SJCRH30 (cell line): ENCODE results near the gene GIPC2. TPM values are rescaled to one million over a fixed set of nuclear protein-coding genes. Genes with fewer than 3 reads are reported as not detected.
A peak's percentile ranks its signal among the peaks of the same experiment; 100 is the strongest.
"Not testable (repeated sequence)": the region's sequence is repeated elsewhere in the genome, so short reads cannot be mapped to it uniquely, and the experiment has no call there.

Experiments
- DNase-seq, 2 experiments: peaks; one replicate each; pipeline ENCODE4 v3.0.0-alpha.2; 2015 to 2020
- H3K27ac ChIP-seq: fragments of 250-450 bp; sonication (Bioruptor Pico); 2 replicates; pipeline ENCODE4 v1.5.1; 2020; ENCODE audit warnings: mild to moderate bottlenecking, moderate library complexity
- H3K27me3 ChIP-seq: fragments of 250-450 bp; sonication (Bioruptor Pico); 2 replicates; pipeline ENCODE4 v1.5.1; 2020; ENCODE audit warnings: mild to moderate bottlenecking, moderate library complexity
- H3K36me3 ChIP-seq: fragments of 250-450 bp; sonication (Bioruptor Pico); 2 replicates; pipeline ENCODE4 v1.5.1; 2020; ENCODE audit warnings: mild to moderate bottlenecking, moderate library complexity
- H3K4me1 ChIP-seq: fragments of 250-450 bp; sonication (Bioruptor Pico); 2 replicates; pipeline ENCODE4 v1.5.1; 2020; ENCODE audit warnings: mild to moderate bottlenecking, moderate library complexity
- H3K4me3 ChIP-seq: fragments of 250-450 bp; sonication (Bioruptor Pico); 2 replicates; pipeline ENCODE4 v1.5.1; 2020; ENCODE audit warnings: mild to moderate bottlenecking, moderate library complexity
- H3K9me3 ChIP-seq: fragments of 250-450 bp; sonication (Bioruptor Pico); replicated peaks from 2 replicates; pipeline ENCODE4 v1.5.1; 2020; ENCODE audit warnings: mild to moderate bottlenecking, moderate library complexity
- total RNA-seq: library from RNA; depleted of rRNA; stranded (reverse); fragments of >200 nt; shearing (Covaris generic); gene quantifications from 2 replicates; pipeline ENCODE4 v1.2.3, GENCODE V29; 2014

The GIPC2 gene
- total RNA-seq, 1 experiment from 2014 or later, result not detected

DNA sequence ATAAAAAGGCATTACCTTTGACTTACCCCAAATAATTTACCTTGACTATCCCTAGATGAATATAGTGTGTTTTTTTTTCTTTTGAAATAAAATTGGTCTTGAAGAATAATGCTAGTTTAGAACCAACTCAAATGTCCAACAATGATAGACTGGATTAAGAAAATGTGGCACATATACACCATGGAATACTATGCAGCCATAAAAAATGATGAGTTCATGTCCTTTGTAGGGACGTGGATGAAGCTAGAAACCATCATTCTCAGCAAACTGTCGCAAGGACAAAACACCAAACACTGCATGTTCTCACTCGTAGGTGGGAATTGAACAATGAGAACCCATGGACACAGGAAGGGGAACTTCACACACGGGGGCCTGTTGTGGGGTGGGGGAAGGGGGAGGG, 63.9 kb downstream of the GIPC2 start:
- not testable (repeated sequence) for H3K4me3 ChIP-seq, H3K27ac ChIP-seq, DNase-seq, H3K9me3 ChIP-seq, H3K4me1 ChIP-seq, H3K27me3 ChIP-seq, H3K36me3 ChIP-seq

GRCh38 chr1:78113156-78113916, 67.6 kb downstream of the GIPC2 start:
- Histone ChIP-seq H3K4me3 (no peak overlapping the region), H3K27ac (no peak overlapping the region), H3K36me3 (no peaks in the 10 kb centered on the region), H3K27me3 (no peaks in the 10 kb centered on the region), H3K9me3 (no peaks in the 10 kb centered on the region), H3K4me1 (0 out of 2 replicates have a peak, but pooled peaks cover 4% of the 10 kb centered on the region)
- DNase-seq, result no peak

- Histone ChIP-seq H3K36me3 (no peaks in the 10 kb centered on the region), H3K4me3 (no peak overlapping the region), H3K27ac (no peak overlapping the region), H3K4me1 (0 out of 2 replicates have a peak, but pooled peaks cover 4% of the 10 kb centered on the region), H3K27me3 (no peaks in the 10 kb centered on the region), H3K9me3 (no peaks in the 10 kb centered on the region)
- peak; percentile 50 to 83 for DNase-seq
Observed at GRCh38 chr1:78114034-78114956, 68.5 kb downstream of the GIPC2 start.

DNA sequence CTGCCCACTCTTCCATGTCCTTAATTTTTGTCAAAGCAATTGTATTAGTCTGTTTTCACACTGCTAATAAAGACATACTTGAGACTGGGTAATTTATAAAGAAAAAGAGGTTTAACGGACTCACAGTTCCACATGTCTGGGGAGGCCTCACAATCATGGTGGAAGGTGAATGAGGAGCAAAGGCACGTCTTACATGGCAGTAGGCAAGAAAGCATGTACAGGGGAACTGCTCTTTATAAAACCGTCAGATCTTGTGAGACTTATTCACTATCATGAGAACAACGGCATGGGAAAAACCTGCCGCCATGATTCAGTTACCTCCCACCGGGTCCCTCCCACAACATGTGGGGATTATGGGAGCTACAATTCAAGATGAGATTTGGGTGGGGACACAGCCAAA, 74.7 kb downstream of the GIPC2 start:
- not testable (repeated sequence) for H3K36me3 ChIP-seq, H3K9me3 ChIP-seq, H3K27me3 ChIP-seq, DNase-seq, H3K27ac ChIP-seq, H3K4me1 ChIP-seq, H3K4me3 ChIP-seq

DNA sequence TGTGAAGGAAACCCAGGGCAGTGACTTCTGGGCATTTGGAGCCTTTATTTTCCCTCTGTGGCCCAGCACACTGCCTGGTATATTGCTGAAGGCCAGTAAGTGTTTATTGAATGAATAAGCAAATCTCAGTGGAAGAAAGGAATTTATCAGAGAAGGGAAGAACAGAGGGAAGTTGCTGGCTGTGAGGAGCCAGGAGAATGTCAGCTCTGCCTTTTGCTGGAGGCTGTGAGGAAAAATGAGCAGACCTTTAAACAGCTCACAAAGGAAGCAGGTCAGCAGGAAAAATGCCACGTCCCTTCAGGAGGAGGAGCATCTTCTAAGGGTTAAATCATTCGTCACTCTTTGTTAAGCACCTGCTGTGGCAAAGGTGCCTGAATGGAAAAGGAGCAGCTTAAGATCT, 75.9 kb downstream of the GIPC2 start:
- no peak overlapping the region for H3K4me3 ChIP-seq
- H3K36me3 ChIP-seq, result no peaks in the 10 kb centered on the region
- no peak for DNase-seq
- no peak overlapping the region for H3K27ac ChIP-seq
- H3K27me3 ChIP-seq, result no peaks in the 10 kb centered on the region
- H3K4me1 ChIP-seq, result no peaks in the 10 kb centered on the region
- no peaks in the 10 kb centered on the region for H3K9me3 ChIP-seq

DNA sequence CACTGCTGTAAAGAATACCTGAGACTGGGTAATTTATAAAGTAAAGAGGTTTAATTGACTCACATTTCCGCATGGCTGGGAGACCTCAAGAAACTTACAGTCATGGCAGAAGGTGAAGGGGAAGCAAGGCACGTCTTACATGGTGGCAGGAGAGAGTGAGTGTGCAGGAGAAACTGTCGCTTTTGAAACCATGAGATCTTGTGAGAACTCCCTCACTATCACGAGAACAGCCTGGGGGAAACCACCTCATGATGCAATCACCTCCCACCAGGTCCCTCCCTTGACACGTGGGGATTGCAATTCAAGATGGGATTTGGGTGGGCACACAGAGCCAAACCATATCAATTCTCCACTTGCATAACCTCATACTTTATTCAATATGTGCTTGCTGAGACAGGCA, 76.6 kb downstream of the GIPC2 start:
- H3K4me3 ChIP-seq, result no peak overlapping the region
- DNase-seq, result no peak
- H3K9me3 ChIP-seq, result no peaks in the 10 kb centered on the region
- H3K36me3 ChIP-seq, result no peaks in the 10 kb centered on the region
- H3K4me1 ChIP-seq, result no peaks in the 10 kb centered on the region
- H3K27me3 ChIP-seq, result no peaks in the 10 kb centered on the region
- no peak overlapping the region for H3K27ac ChIP-seq

DNA sequence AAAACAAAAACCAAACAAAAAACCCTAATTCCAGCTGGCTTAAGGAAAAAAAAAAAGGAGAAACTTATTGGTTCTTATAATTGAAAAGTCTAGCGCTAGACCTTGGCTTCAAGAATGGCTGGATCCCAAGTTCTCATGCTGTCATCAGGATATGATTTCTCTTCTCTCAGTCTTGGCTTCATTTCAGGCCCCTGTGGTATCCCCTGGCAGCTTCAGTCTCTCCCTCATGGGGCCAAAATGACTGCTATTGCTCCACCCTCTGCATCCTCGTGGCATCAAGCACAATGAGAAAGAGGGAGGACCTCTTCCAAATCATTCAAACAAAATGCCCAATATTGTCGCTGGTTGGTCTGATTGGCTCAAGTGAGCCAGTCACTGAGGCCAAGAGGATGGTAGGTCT, 80.7 kb downstream of the GIPC2 start:
- no peaks in the 10 kb centered on the region for H3K36me3 ChIP-seq
- no peaks in the 10 kb centered on the region for H3K9me3 ChIP-seq
- no peak overlapping the region for H3K4me3 ChIP-seq
- no peaks in the 10 kb centered on the region for H3K4me1 ChIP-seq
- no peaks in the 10 kb centered on the region for H3K27me3 ChIP-seq
- no peak for DNase-seq
- no peak overlapping the region for H3K27ac ChIP-seq

DNA sequence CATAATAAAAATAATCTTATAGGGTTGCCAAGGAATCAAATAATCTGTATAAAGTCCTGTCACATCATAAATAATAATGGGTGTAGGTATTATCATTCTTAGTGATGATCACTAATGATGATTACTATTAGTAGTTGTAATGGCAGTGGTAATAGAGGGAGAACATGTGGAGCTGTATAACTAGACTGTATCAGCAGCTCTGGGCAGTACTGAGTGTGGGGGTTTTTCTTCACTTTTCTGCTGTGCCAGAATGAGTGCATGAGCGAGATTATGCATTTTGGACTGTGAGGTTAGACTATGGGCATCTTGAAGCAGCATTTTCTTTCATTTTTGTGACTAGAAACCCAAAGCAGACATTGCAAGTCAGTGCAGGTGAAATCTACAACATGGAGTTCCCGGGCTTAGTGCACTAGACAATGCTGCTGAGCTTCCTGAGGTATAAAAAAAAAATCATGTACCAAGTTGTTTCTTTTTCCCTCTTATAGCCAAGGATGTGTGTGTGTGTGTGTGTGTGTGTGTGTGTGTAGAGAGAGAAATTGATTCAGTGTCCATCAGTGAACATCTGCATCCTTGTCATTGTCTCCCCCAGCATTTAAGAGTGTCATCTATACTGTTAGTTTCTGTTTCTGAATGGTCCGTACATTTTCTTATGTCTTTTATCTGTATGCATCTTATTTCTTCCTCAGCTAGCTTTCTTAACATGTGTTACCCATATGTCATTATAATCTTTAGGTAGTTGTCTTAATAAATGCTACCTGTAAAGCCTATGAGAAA, 86.6 kb downstream of the GIPC2 start:
- Histone ChIP-seq H3K4me3 (no peak overlapping the region), H3K36me3 (no peaks in the 10 kb centered on the region), H3K27me3 (no peaks in the 10 kb centered on the region), H3K9me3 (no peaks in the 10 kb centered on the region), H3K4me1 (no peaks in the 10 kb centered on the region), H3K27ac (no peak overlapping the region)
- no peak for DNase-seq

- H3K27me3 ChIP-seq, result no peaks in the 10 kb centered on the region
- DNase-seq, result no peak
Observed at GRCh38 chr1:78132948-78133322, 87.2 kb downstream of the GIPC2 start.

GRCh38 chr1:78136680-78137079, 90.9 kb downstream of the GIPC2 start:
- H3K27ac ChIP-seq, result no peak overlapping the region
- no peaks in the 10 kb centered on the region for H3K27me3 ChIP-seq
- H3K4me3 ChIP-seq, result no peak overlapping the region
- H3K4me1 ChIP-seq, result no peaks in the 10 kb centered on the region
- H3K36me3 ChIP-seq, result no peaks in the 10 kb centered on the region
- no peaks in the 10 kb centered on the region for H3K9me3 ChIP-seq
- DNase-seq, result no peak

More at GRCh38 chr1:78132948-78133322, 87.2 kb downstream of the GIPC2 start:
- no peaks in the 10 kb centered on the region for H3K9me3 ChIP-seq
- no peak overlapping the region for H3K27ac ChIP-seq
- H3K4me1 ChIP-seq, result no peaks in the 10 kb centered on the region
- no peaks in the 10 kb centered on the region for H3K36me3 ChIP-seq
- H3K4me3 ChIP-seq, result no peak overlapping the region

DNA sequence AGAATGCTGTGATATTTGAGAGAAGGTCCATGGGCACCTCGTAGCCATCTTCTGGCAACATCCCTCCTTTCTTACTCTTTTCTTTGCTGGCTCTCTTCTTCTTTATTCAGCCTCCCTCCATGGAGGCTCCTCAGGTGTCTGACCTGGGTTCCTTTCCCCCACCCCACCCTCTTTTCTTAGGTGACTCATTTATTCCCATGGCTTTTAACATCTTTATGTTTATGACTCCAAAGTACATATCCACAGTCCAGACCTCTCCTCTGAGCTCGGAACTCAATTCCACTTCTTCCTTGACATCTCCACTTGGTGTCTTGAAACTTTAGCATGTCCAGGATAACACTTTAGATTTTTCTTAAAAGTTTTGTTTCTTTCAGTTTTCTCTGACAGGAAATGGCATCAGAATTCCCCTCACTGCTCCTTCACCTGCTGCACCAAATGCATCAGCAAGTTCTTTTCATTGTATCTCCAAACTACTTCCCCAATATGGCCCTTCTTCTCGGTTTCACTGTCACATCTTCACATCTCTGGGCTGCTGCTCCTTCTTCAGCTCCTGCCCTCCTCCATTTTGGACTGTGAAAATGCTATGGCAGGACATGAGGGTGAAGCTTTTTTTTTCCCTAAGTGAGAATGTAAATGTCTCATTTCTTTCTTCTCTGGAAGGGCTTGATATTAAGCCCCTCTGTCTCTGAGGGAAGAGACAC, 95.9 kb downstream of the GIPC2 start:
- H3K36me3 ChIP-seq, result no peaks in the 10 kb centered on the region
- no peaks in the 10 kb centered on the region for H3K4me1 ChIP-seq
- no peak for DNase-seq
- H3K27me3 ChIP-seq, result no peaks in the 10 kb centered on the region
- H3K9me3 ChIP-seq, result no peaks in the 10 kb centered on the region
- H3K4me3 ChIP-seq, result no peak overlapping the region
- no peak overlapping the region for H3K27ac ChIP-seq

DNA sequence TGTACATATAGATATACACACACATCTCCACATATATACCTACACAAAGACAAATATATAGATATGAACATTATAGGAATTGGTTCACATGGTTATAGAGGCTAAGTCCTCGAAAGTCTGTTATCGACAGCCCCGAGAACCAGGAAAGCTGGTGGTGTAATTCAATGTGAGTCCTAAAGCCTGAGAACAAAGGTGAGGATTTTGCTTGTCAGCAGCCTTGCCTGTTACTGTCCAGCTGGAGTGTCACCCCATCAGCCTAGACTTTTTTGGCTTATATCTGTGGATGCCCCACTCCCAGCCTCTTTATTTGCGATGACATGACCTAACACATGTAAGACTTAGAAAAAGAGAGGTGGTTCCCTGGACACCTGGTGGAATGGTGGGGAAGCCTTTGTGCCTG, 97.0 kb downstream of the GIPC2 start:
- no peaks in the 10 kb centered on the region for H3K27me3 ChIP-seq
- no peaks in the 10 kb centered on the region for H3K36me3 ChIP-seq
- H3K4me1 ChIP-seq, result no peaks in the 10 kb centered on the region
- H3K9me3 ChIP-seq, result no peaks in the 10 kb centered on the region
- DNase-seq, result no peak
- no peak overlapping the region for H3K27ac ChIP-seq
- no peak overlapping the region for H3K4me3 ChIP-seq

GRCh38 chr1:78143152-78143551, 97.4 kb downstream of the GIPC2 start:
- Histone ChIP-seq H3K27ac (no peak overlapping the region), H3K4me3 (no peak overlapping the region), H3K4me1 (no peaks in the 10 kb centered on the region), H3K27me3 (no peaks in the 10 kb centered on the region), H3K9me3 (no peaks in the 10 kb centered on the region), H3K36me3 (no peaks in the 10 kb centered on the region)
- DNase-seq, result no peak

GRCh38 chr1:78143673-78144072, 97.9 kb downstream of the GIPC2 start:
- H3K27ac ChIP-seq, result no peak overlapping the region
- no peaks in the 10 kb centered on the region for H3K9me3 ChIP-seq
- H3K4me3 ChIP-seq, result no peak overlapping the region
- DNase-seq, result no peak
- no peaks in the 10 kb centered on the region for H3K27me3 ChIP-seq
- no peaks in the 10 kb centered on the region for H3K36me3 ChIP-seq
- H3K4me1 ChIP-seq, result no peaks in the 10 kb centered on the region
